Glomerular endothelial cell (primary cell): ENCODE results near the gene KCNJ18. TPM values are rescaled to one million over a fixed set of nuclear protein-coding genes. Genes with fewer than 3 reads are reported as not detected.
"Not testable (repeated sequence)": the region's sequence is repeated elsewhere in the genome, so short reads cannot be mapped to it uniquely, and the experiment has no call there.

Source experiments
- DNase-seq: peaks from one replicate; pipeline ENCODE4 v3.0.0-alpha.2; 2011; ENCODE audit warnings: low read depth, low spot score; ENCODE audit errors: extremely low read depth
- total RNA-seq: library from RNA; depleted of rRNA; stranded (reverse); fragments of >200 nt; gene quantifications from 2 replicates; pipeline ENCODE4 v1.2.3, GENCODE V29; 2015

The KCNJ18 gene
- total RNA-seq, 1 donor from 2014 or later, result not detected

- not testable (repeated sequence) for DNase-seq
Measured at GRCh38 chr17:21749696-21750531, 57.6 kb downstream of the KCNJ18 start.

GRCh38 chr17:21751111-21751510 lies 58.8 kb downstream of the KCNJ18 start:
- DNase-seq, result not testable (repeated sequence)
